GM23248 (cell line): ENCODE data around the gene CERK. TPM values are rescaled to one million over a fixed set of nuclear protein-coding genes. Genes with fewer than 3 reads are reported as not detected.

Source experiments
- DNase-seq: peaks from one replicate; pipeline ENCODE4 v3.0.0-alpha.2; 2015
- H2AFZ ChIP-seq: fragments of 200-600 bp; sonication (generic); 2 replicates; pipeline ENCODE4 v1.6.1; 2016; ENCODE audit warnings: antibody characterized with exemption
- H3F3A ChIP-seq: fragments of 200-600 bp; sonication (generic); 2 replicates; pipeline ENCODE4 v1.6.1; 2016; ENCODE audit warnings: mild to moderate bottlenecking, antibody characterized with exemption, mixed run types; ENCODE audit not compliant: insufficient read depth
- H3K27ac ChIP-seq: fragments of 200-600 bp; sonication (generic); 2 replicates; pipeline ENCODE4 v1.5.1; 2016; ENCODE audit warnings: mild to moderate bottlenecking
- H3K27me3 ChIP-seq: fragments of 200-600 bp; sonication (generic); replicated peaks from 2 replicates; pipeline ENCODE4 v1.6.1; 2016; ENCODE audit warnings: mild to moderate bottlenecking; ENCODE audit not compliant: insufficient read depth
- H3K36me3 ChIP-seq: fragments of 200-600 bp; sonication (generic); 2 replicates; pipeline ENCODE4 v1.6.1; 2016; ENCODE audit warnings: low read depth, mild to moderate bottlenecking
- H3K4me1 ChIP-seq: fragments of 200-600 bp; sonication (generic); 2 replicates; pipeline ENCODE4 v1.6.1; 2016; ENCODE audit warnings: mild to moderate bottlenecking; ENCODE audit not compliant: insufficient read depth
- H3K4me2 ChIP-seq: fragments of 200-600 bp; sonication (generic); one replicate; pipeline ENCODE4 v1.6.1; 2016; ENCODE audit warnings: mild to moderate bottlenecking; ENCODE audit not compliant: unreplicated experiment
- H3K4me3 ChIP-seq: fragments of 200-600 bp; sonication (generic); 2 replicates; pipeline ENCODE4 v1.5.1; 2016; ENCODE audit warnings: mild to moderate bottlenecking
- H3K79me2 ChIP-seq: fragments of 200-600 bp; sonication (generic); 2 replicates; pipeline ENCODE4 v1.6.1; 2016; ENCODE audit warnings: mild to moderate bottlenecking; ENCODE audit not compliant: insufficient read depth
- H3K9ac ChIP-seq: fragments of 200-600 bp; sonication (generic); 2 replicates; pipeline ENCODE4 v1.6.1; 2016; ENCODE audit warnings: mild to moderate bottlenecking
- H3K9me2 ChIP-seq: fragments of 200-600 bp; sonication (generic); 2 replicates; pipeline ENCODE4 v1.6.1; 2016; ENCODE audit warnings: mixed run types, mild to moderate bottlenecking, moderate library complexity; ENCODE audit not compliant: insufficient read depth
- H3K9me3 ChIP-seq: fragments of 200-600 bp; sonication (generic); one replicate; pipeline ENCODE4 v1.6.1; 2017; ENCODE audit warnings: low read depth
- H4K20me1 ChIP-seq: fragments of 200-600 bp; sonication (generic); 2 replicates; pipeline ENCODE4 v1.6.0; 2016; ENCODE audit not compliant: insufficient read depth
- EZH2 ChIP-seq: fragments of 200-600 bp; sonication (generic); IDR thresholded peaks from 2 replicates; pipeline ENCODE4 v1.6.1; 2018; ENCODE audit warnings: antibody characterized with exemption, mild to moderate bottlenecking; ENCODE audit not compliant: insufficient read depth, poor library complexity, severe bottlenecking
- EZH2phosphoT487 ChIP-seq: fragments of 200-600 bp; sonication (generic); IDR thresholded peaks from 2 replicates; pipeline ENCODE4 v1.6.1; 2018; ENCODE audit warnings: antibody characterized with exemption, moderate library complexity, mild to moderate bottlenecking, low read depth; ENCODE audit not compliant: insufficient read depth
- WGBS, 2 experiments: methylation state at CpG; one replicate each; pipeline ENCODE4 v1.1.6; 2015 to 2017; ENCODE audit warnings: low lambda C conversion rate in 2 of 2, low coverage in 1 of 2; ENCODE audit errors: missing lambda C conversion rate in 2 of 2; 5-methylcytosine and 5-hydroxymethylcytosine counted together
- in situ Hi-C: fragments of 300-500 bp; cut with MboI; formaldehyde crosslinking; loops from 2 replicates; pipeline ENCODE4 v1.15.0; 2020
- polyA plus RNA-seq: library from polyadenylated mRNA; unstranded; fragments of >200 nt; fragmentation: Nextera tagmentation; extraction: Ambion mirVana; gene quantifications from 2 replicates; pipeline ENCODE4 v1.2.1, GENCODE V29; 2016
- total RNA-seq: library from RNA; depleted of rRNA; stranded (reverse); fragments of >200 nt; shearing (Covaris generic); gene quantifications from 2 replicates; pipeline ENCODE4 v1.2.3, GENCODE V29; 2014

The CERK gene
- total and polyA plus RNA-seq, 2 experiments from 2014 or later: 25.3 to 45.4 TPM

GRCh38 chr22:46696229-46696518 lies 41.9 kb downstream of the CERK start:
- no peak for DNase-seq
- Histone ChIP-seq H3K27ac (no peak overlapping the region), H3K9me2 (no peaks in the 10 kb centered on the region), H3K36me3 (no peaks in the 10 kb centered on the region; the same call in 1 of the 2 replicates), H3K9ac (no peak overlapping the region), H3K27me3 (no peaks in the 10 kb centered on the region), H4K20me1 (no peaks in the 10 kb centered on the region), H3K9me3 (no peaks in the 10 kb centered on the region), H2AFZ (no peak overlapping the region), H3F3A (no peaks in the 10 kb centered on the region), H3K4me2 (no peak overlapping the region), H3K4me3 (no peak overlapping the region), H3K79me2 (no peaks in the 10 kb centered on the region), H3K4me1 (no peaks in the 10 kb centered on the region)
- in situ Hi-C loops: no loop called here
- WGBS, 2 experiments: 96 to 98% methylated on average over 11 of the region's 11 CpGs
- TF ChIP-seq EZH2 (no peak), EZH2phosphoT487 (no peak)

- H3K4me3 ChIP-seq: no peak overlapping the region
- H3K9ac ChIP-seq: no peak overlapping the region
- H4K20me1 ChIP-seq: no peaks in the 10 kb centered on the region
- H3K36me3 ChIP-seq: peaks cover 2% of the 10 kb centered on the region; the same call in 1 of the 2 replicates
- no peaks in the 10 kb centered on the region for H3K9me3 ChIP-seq
- H3K27me3 ChIP-seq: no peaks in the 10 kb centered on the region
- no peak overlapping the region for H2AFZ ChIP-seq
- H3K4me2 ChIP-seq: no peak overlapping the region
- TF ChIP-seq EZH2phosphoT487: no peak
- TF ChIP-seq EZH2: no peak
- H3F3A ChIP-seq: no peaks in the 10 kb centered on the region
- no peaks in the 10 kb centered on the region for H3K79me2 ChIP-seq
- no peaks in the 10 kb centered on the region for H3K9me2 ChIP-seq
- H3K27ac ChIP-seq: no peak overlapping the region
- H3K4me1 ChIP-seq: no peaks in the 10 kb centered on the region
- DNase-seq: no peak
- in situ Hi-C loops: no loop called here
- WGBS, 2 experiments: 88 to 91% methylated on average over 17 to 24 of the region's 25 CpGs
These were observed 42.5 kb downstream of the CERK start for GRCh38 chr22:46695346-46696228.

- no peaks in the 10 kb centered on the region for H3K27me3 ChIP-seq
- in situ Hi-C loops: no loop called here
- TF ChIP-seq EZH2: no peak
- TF ChIP-seq EZH2phosphoT487: no peak
- H3K4me3 ChIP-seq: no peak overlapping the region
- no peak for DNase-seq
- WGBS, 2 experiments: 93% methylated on average over 15 of the region's 15 CpGs
- no peaks in the 10 kb centered on the region for H3K9me3 ChIP-seq
- H3F3A ChIP-seq: no peaks in the 10 kb centered on the region
- H3K36me3 ChIP-seq: peaks cover 12% of the 10 kb centered on the region; the same call in 1 of the 2 replicates
- H3K79me2 ChIP-seq: no peaks in the 10 kb centered on the region
- no peak overlapping the region for H3K27ac ChIP-seq
- no peaks in the 10 kb centered on the region for H3K4me1 ChIP-seq
- H3K9me2 ChIP-seq: no peaks in the 10 kb centered on the region
- no peak overlapping the region for H3K9ac ChIP-seq
- no peak overlapping the region for H2AFZ ChIP-seq
- H3K4me2 ChIP-seq: no peak overlapping the region
- H4K20me1 ChIP-seq: no peaks in the 10 kb centered on the region
These were observed 43.5 kb downstream of the CERK start for GRCh38 chr22:46694416-46695170.

GRCh38 chr22:46693634-46694415 lies 44.2 kb downstream of the CERK start:
- Histone ChIP-seq H3K36me3 (peaks cover 15% of the 10 kb centered on the region; the same call in 1 of the 2 replicates), H3K27ac (no peak overlapping the region), H3K9ac (no peak overlapping the region), H3K9me3 (no peaks in the 10 kb centered on the region), H3K9me2 (no peaks in the 10 kb centered on the region), H2AFZ (no peak overlapping the region), H3K27me3 (no peaks in the 10 kb centered on the region), H4K20me1 (no peaks in the 10 kb centered on the region), H3K4me3 (no peak overlapping the region), H3K79me2 (no peaks in the 10 kb centered on the region), H3K4me2 (no peak overlapping the region), H3K4me1 (no peaks in the 10 kb centered on the region), H3F3A (no peaks in the 10 kb centered on the region)
- in situ Hi-C loops: no loop called here
- WGBS, 2 experiments: 83 to 88% methylated on average over 17 of the region's 17 CpGs
- TF ChIP-seq EZH2phosphoT487 (no peak), EZH2 (no peak)
- no peak for DNase-seq
